Rectal smooth muscle tissue (tissue), 1 donor: ENCODE results near the gene MKNK2.

Experiments
- H3K27ac ChIP-seq: one replicate; pipeline ENCODE4 v1.7.0; 2013; ENCODE audit warnings: low read depth, low read length, inconsistent platforms
- H3K27me3 ChIP-seq: one replicate; pipeline ENCODE4 v1.7.0; 2013; ENCODE audit warnings: low read length; ENCODE audit not compliant: control insufficient read depth, insufficient read depth
- H3K36me3 ChIP-seq: one replicate; pipeline ENCODE4 v1.7.0; 2013; ENCODE audit warnings: low read length; ENCODE audit not compliant: control insufficient read depth, insufficient read depth
- H3K4me1 ChIP-seq: one replicate; pipeline ENCODE4 v1.7.0; 2013; ENCODE audit warnings: low read length; ENCODE audit not compliant: control insufficient read depth, insufficient read depth
- H3K4me3 ChIP-seq: one replicate; pipeline ENCODE4 v1.7.0; 2013; ENCODE audit warnings: low read length
- H3K9ac ChIP-seq: one replicate; pipeline ENCODE4 v1.7.0; 2013; ENCODE audit warnings: low read length

MKNK2 gene

DNA sequence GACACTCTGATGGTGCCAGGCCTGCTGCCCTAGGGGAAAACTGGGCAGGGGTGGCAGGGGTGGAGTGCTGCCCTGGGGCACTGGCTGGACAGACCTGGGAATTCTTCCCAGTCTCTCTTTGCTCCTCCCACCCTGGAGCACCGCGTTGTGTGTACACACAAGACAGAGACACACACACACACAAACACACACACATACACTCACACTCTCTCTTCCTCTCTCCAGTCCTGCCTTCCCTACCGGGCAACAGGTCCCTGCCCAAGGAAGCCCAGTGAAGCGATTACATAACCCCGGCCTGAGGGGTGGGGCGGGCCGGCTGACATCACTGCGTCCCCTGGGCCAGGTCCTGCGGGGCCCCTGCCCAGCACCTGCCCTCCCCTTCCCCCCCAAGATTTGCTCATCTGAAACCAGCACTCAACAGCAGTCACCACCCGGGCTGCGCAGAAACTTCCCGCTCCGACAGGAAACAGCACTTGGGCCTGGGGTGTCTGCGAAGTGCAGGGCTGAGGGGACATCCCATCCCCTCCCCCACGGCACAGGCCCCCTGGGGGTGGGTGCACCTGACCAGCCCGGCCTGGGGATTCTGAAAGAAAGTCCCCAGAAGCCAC lies 1.2 kb downstream of the MKNK2 start:
- H3K4me1 ChIP-seq: peaks cover 24% of the 10 kb centered on the region
- peak overlapping the region; percentile 96 for H3K9ac ChIP-seq
- no peaks in the 10 kb centered on the region for H3K27me3 ChIP-seq
- H3K27ac ChIP-seq: peak overlapping the region; percentile 95
- H3K4me3 ChIP-seq: peak overlapping the region; percentile 98
- H3K36me3 ChIP-seq: peaks cover 9% of the 10 kb centered on the region

DNA sequence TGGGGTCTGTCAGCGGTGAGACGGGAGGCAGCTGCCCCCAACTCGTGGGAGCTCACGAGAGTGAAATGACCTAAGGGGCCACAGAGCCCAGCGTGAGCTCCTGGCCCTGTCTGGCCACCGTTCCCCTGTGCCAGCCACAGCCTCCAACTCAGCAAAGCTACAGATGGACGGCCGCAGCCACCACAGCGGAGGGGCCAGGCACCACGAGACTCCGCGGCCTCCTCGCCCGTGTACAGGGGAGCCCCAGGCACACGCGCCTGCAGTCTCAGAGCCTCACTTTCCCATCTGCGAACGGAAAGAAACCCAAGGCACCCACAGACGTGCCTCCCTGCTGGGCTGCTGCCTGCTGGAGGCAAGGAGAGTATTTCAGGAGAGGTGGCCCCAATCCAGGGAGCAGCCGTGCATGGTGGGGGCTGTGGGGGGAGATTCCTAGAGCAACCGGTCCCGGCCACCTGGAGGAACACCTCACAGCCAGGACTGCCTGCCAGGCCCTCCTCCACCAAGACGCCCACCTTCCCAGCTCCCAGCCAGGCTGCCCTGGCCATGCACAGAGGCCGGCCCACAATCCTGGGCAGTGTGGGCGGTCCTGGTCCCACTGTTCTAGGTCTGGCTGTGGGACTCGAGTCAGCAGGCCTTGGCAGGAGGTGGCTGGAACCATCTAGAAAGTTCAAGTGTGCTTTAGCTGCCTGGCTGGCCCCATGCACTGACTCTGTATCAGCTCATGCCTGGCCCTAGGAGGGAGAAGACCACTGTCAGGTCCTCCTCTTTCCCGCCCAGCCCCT lies 1.9 kb downstream of the MKNK2 start:
- H3K4me3 ChIP-seq: peak overlapping the region; percentile 98
- H3K9ac ChIP-seq: peak overlapping the region; percentile 96
- no peaks in the 10 kb centered on the region for H3K27me3 ChIP-seq
- peak overlapping the region; percentile 95 for H3K27ac ChIP-seq
- peaks cover 24% of the 10 kb centered on the region for H3K4me1 ChIP-seq
- H3K36me3 ChIP-seq: peaks cover 14% of the 10 kb centered on the region

DNA sequence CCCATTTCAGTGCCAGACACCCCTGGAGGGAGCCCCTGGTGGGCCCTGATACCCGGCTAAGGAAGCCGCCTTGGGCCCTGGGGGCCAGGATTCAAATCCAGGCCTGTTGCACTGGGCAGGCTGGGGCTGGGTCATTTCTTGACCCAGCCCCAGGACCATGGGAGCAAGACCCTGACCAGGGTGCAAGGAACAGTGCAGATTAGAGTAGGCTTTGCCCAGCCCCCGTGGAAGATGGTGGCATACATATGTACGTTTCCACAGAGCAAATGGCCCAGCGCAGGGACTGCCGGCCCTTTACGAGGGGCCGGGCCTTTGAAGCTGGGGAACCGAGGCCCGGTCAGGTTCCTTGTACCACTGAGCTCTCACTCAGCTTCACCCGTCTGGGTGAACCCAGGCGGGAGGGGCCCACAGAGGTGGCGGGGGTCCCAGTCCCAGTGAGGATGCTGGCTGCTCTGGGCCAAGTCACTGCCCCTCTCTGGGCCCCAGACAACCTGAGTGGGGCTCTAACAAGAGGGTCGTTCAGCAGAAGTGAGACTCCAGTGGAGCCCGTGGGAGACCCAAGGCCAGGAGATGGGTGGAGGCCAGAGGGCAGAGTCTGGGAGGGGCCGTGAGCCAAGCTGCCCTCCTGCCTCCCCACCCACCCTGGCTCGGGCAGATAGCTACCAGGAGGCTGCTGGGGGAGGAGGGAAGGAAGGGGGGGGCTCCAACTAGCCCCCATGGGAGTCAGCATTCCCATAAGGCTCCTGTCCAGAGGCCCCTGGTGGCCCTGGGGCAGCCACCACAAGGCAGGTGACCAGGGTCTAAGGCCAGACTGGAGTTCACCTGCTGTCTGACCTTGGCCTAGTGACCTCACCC lies 2.7 kb downstream of the MKNK2 start:
- H3K4me3 ChIP-seq: peak overlapping the region; percentile 98
- H3K36me3 ChIP-seq: peaks cover 14% of the 10 kb centered on the region
- no peak overlapping the region for H3K9ac ChIP-seq
- no peaks in the 10 kb centered on the region for H3K27me3 ChIP-seq
- peaks cover 25% of the 10 kb centered on the region for H3K4me1 ChIP-seq
- H3K27ac ChIP-seq: peak overlapping the region; percentile 95

DNA sequence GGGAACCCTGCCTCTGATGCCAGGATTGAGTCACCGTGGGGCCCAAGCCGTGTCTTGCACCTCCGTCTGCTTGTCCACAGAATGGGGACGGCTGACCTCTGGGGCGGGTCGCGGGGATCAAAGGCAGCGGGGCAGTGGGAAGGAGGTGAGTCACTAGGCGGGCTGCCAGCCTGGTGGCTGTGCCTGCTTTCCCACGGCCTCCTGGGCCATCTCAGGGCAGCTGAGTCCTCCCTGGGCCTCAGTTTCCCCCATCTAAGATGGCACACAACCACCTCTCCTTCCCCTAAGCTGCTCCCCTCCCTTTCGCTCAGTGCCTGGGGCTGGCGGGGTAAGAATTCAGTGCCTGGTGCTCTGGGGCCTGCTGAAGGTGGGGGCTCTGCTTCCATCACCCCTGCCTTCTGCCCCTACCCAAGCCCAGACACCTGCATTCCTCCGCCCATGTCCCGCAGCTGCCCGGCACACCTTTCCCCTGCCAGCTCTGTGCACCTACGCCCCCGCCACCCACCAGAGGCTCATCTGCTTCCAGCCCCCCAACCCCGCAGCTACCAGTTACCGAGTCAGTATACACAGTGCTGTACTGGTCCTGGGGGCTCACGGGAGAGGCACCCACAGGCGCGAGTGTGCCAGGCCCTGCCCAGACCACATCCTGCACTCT lies 3.5 kb downstream of the MKNK2 start:
- Histone ChIP-seq H3K27me3 (no peaks in the 10 kb centered on the region), H3K4me1 (peaks cover 33% of the 10 kb centered on the region), H3K4me3 (peak overlapping the region; percentile 37), H3K27ac (no peak overlapping the region), H3K9ac (peak overlapping the region; percentile 16), H3K36me3 (peaks cover 14% of the 10 kb centered on the region)

DNA sequence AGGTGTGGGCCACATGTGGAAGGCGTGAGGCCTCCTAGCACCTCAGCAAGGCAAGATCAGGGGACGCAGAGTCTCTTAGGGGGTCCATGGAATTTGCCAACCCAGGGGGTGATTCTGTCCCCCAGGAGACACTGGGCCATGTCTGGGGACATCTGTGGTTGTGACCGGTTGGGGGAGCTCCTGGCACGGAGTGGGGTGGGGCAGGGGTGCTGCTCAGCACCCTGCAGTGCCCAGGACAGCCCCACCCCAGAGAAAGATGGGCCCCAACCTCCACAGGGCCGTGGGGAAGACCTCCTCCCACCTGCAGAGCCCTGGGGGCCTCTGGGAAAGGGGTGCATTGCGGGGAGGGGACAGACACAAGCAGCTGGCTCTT lies 4.0 kb downstream of the MKNK2 start:
- H3K4me3 ChIP-seq: no peak overlapping the region
- H3K27ac ChIP-seq: no peak overlapping the region

DNA sequence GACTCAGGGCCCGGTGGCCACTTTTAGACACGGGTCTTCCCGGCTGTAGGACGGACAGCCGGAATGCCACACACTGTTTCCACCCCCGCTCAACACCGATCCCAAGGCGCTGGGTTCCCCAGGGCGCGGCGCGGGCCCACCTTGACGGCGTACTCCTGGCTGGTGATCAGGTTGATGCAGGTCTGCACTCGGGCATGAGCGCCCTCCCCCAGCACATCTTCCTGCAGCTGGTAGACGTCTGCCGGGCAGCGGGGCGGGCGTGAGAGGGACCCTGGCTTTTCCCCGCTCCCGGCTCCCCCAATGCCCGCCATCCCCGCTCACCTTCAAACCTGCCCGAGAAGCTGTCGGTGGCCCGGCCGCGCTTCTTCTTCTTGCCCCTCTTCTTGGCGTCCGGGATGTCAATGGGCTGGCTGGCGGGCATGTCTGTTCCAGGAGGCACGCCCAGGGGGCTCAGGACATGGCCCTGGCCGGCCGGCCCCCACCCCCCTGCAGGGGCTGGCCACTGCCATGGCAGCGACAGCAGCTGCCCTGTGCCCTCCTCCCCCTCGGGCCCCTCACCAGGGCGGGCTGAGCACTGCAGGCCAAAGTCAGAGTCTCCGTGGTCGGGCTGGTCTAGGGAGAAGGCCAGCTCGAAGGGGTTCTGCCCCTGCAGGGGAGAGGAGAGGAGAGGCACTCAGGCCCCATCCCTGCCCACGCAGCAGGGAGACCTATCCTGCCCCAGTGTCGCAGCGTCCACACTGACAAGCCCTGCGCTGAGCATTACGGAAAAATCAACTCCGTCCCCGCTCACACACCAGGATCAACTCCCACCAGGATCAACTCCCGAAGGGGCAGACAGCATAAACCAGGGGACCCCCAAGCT lies 4.8 kb downstream of the MKNK2 start:
- H3K9ac ChIP-seq: no peak overlapping the region
- H3K27ac ChIP-seq: peak overlapping the region; percentile 3
- no peak overlapping the region for H3K4me3 ChIP-seq
- peaks cover 18% of the 10 kb centered on the region for H3K36me3 ChIP-seq
- H3K27me3 ChIP-seq: no peaks in the 10 kb centered on the region
- peaks cover 36% of the 10 kb centered on the region for H3K4me1 ChIP-seq

More for the DNA sequence above, 4.0 kb downstream of the MKNK2 start:
- Histone ChIP-seq H3K36me3 (peaks cover 14% of the 10 kb centered on the region), H3K27me3 (no peaks in the 10 kb centered on the region), H3K4me1 (peaks cover 37% of the 10 kb centered on the region), H3K9ac (no peak overlapping the region)

DNA sequence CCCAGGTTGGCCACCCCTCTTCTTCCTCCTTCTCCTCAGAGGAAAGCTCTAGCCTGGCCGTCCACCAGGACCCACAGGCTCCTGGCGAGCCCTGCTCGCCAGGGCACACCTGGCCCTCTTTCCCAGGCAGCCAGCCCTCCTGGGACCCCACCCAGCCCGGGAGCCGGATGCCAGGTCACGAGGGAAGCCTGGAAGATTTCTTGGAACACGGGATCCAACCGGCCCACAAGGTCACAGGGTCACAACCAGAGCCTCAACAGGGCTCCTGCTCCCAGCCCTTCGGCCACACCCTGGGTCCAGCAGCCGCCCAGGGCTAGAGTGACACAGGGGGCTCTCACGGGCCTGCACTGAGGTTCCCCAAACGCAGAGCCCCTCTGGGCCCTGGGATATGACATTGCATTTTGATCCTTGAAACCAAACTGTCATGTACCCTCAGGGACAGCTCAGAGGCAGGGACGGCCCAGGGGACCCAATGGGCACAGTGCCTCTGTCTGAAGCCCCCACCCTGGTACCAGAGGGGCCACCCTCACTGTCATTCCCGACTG lies 5.5 kb downstream of the MKNK2 start:
- Histone ChIP-seq H3K36me3 (peaks cover 25% of the 10 kb centered on the region), H3K4me3 (no peak overlapping the region), H3K27ac (no peak overlapping the region), H3K27me3 (no peaks in the 10 kb centered on the region), H3K4me1 (peaks cover 40% of the 10 kb centered on the region), H3K9ac (no peak overlapping the region)

DNA sequence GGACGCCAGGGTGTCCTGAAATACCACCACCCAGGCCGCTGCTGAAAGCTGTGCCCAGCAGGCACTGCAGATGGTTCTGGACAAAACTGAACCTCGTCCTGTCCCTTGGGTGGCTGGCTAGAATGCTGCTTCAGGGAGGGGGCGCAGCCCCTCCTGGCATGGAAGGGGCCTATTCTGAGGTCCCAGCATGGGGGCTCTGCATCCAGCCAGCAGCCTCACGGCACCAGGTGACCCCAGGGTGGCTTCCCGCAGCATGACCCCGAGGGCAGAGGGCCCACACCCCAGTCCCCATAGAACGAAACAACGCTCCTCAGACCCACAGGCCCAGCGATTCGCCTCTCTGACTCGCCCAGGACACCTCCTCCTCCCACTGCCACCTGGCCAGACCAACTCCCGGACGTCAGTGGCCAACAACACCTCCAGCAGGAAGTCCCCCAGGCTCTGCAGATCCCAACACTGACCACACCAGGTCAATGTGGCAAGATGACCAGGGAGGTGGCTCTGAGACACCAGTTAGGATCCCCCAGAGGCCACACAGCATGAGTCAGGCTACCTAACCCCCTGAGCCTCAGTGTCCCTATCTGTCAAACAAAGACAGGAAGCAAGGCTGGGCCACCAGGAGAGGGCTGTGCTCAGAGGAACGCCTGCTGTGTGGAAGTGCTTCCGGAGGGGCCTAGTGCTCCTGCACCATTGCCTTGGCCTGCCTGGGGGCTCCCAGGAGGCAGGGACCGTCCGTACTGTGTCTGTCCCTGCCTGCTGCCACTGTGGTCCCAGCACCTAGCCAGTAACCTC lies 6.1 kb downstream of the MKNK2 start:
- no peak overlapping the region for H3K4me3 ChIP-seq
- H3K9ac ChIP-seq: no peak overlapping the region
- H3K4me1 ChIP-seq: peaks cover 40% of the 10 kb centered on the region
- no peak overlapping the region for H3K27ac ChIP-seq
- no peaks in the 10 kb centered on the region for H3K27me3 ChIP-seq
- H3K36me3 ChIP-seq: peaks cover 26% of the 10 kb centered on the region

DNA sequence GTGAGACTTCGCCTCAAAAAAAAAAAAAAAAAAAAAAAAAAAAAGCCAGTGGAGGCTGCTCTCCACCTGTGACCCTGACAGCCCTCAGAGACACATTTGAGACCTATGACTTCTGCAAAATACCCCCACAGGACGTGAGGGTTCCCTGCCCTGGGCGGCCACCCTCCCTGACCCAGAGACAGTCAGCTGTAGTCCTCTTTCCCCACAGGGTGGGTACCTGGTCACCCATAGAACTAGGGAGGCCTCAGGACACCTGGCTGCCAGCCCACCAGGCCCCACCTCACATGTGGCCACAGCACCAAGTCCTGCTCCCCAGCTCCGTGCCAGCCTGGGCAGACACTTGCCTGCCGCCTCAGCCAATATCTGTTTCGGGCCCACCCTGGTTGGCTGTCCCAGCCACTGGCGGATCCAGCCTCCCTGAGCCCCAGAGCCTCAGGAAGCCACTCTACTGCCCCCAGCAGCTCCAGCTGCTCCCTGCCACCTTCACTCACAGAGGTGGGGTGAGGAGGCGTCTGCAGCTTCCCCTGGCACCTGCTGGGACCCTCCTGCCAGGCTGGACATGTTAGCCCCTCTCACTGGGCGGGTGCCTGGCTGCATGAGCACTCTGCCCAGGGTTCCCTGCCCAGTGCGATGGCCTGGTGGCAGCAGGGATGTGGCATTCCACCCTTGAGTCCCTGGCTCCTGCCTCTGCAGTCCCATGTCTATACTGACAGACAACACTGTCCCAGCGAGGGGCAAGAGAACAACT lies 6.9 kb downstream of the MKNK2 start:
- Histone ChIP-seq H3K9ac (no peak overlapping the region), H3K4me3 (no peak overlapping the region), H3K36me3 (peaks cover 29% of the 10 kb centered on the region), H3K27ac (peak overlapping the region; percentile 25), H3K4me1 (peaks cover 36% of the 10 kb centered on the region), H3K27me3 (no peaks in the 10 kb centered on the region)

DNA sequence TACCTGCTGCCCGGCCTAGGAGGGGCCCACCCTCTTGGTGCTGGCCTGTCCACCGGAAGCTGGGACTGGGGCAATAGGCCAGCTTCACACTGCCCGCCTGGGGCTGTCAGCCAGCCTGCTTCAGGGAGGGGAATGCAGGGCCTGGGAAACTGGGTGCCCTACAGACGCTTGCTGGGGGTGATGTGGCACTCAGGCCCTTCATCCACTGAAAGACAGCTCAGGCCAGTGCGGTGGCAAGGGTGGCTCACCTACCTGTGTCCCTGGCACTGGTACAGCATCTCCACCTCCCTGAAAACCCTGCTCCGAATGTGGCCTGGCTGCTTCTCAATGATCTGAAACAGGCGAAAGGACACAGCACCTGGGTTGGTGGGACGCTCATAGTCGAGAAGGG lies 7.8 kb downstream of the MKNK2 start:
- peaks cover 28% of the 10 kb centered on the region for H3K36me3 ChIP-seq
- peaks cover 27% of the 10 kb centered on the region for H3K4me1 ChIP-seq
- peak overlapping the region; percentile 90 for H3K27ac ChIP-seq
- no peak overlapping the region for H3K4me3 ChIP-seq
- no peaks in the 10 kb centered on the region for H3K27me3 ChIP-seq
- no peak overlapping the region for H3K9ac ChIP-seq
